SU-DHL-6 (cell line): Measurements from ENCODE around the gene TUBB2B.

Source experiments
- CTCF ChIP-seq: fragments of 200-600 bp; sonication (generic); IDR thresholded peaks from one replicate; pipeline ENCODE4 v1.5.1; 2017; ENCODE audit warnings: antibody characterized with exemption, mild to moderate bottlenecking, low read length, moderate library complexity; ENCODE audit not compliant: insufficient read depth, poor library complexity, severe bottlenecking
- EZH2phosphoT487 ChIP-seq: fragments of 200-600 bp; sonication (generic), shearing (Covaris generic); conservative IDR thresholded peaks from 2 replicates; pipeline ENCODE4 v1.6.1; 2018; ENCODE audit warnings: mild to moderate bottlenecking, antibody characterized with exemption, low read length, moderate library complexity, mixed read lengths

- TF ChIP-seq CTCF: no peak
- TF ChIP-seq EZH2phosphoT487: no peak
These were observed 10.2 kb downstream of the TUBB2B start for GRCh38 chr6:3217286-3217685.
